PFSK-1 (cell line): ENCODE data around the gene DDX24.

Experiments
- FOXP2 ChIP-seq: optimal IDR thresholded peaks from 2 replicates; pipeline ENCODE3; 2011; ENCODE audit warnings: borderline replicate concordance, control low read depth, inconsistent platforms; ENCODE audit not compliant: insufficient read depth; ENCODE audit errors: extremely low read length, extremely low read depth
- POLR2AphosphoS5 ChIP-seq: IDR thresholded peaks from 2 replicates; pipeline ENCODE4 v1.6.1; 2012; ENCODE audit warnings: low read depth, mild to moderate bottlenecking, control low read depth, low read length, moderate library complexity
- REST ChIP-seq, 2 experiments: IDR thresholded peaks; 2 replicates each; pipeline versions ENCODE4 v1.6.1 to v1.8.0; 2011 to 2012; ENCODE audit warnings: low read depth in 2 of 2, low read length in 2 of 2, control low read depth in 1 of 2, inconsistent platforms in 1 of 2, mild to moderate bottlenecking in 1 of 2, moderate library complexity in 1 of 2; ENCODE audit not compliant: insufficient read depth in 1 of 2
- SIN3A ChIP-seq: IDR thresholded peaks from 2 replicates; pipeline ENCODE4 v1.6.1; 2012; ENCODE audit warnings: mild to moderate bottlenecking, low read length, moderate library complexity, borderline replicate concordance; ENCODE audit not compliant: insufficient read depth

GRCh38 chr14:94117856-94118255 is 36.9 kb upstream of the DDX24 start:
- TF ChIP-seq REST (IDR thresholded peaks at IDR 0.05; ENCODE audit: insufficient read depth in 1 of 2, low read depth in 2 of 2, low read length in 2 of 2) (no peak), SIN3A (no peak), POLR2AphosphoS5 (no peak), FOXP2 (no peak)
